HUES48 (cell line): ENCODE results near the gene USF2.

ENCODE experiments used
- H3K27ac ChIP-seq: one replicate; pipeline ENCODE4 v1.7.0; 2013; ENCODE audit warnings: low read depth, low read length, inconsistent platforms
- H3K27me3 ChIP-seq: 2 replicates; pipeline ENCODE4 v1.6.1; 2013; ENCODE audit warnings: mild to moderate bottlenecking, low read length; ENCODE audit not compliant: control insufficient read depth, insufficient read depth
- H3K36me3 ChIP-seq: 2 replicates; pipeline ENCODE4 v1.6.1; 2013; ENCODE audit warnings: low read length; ENCODE audit not compliant: control insufficient read depth, insufficient read depth
- H3K4me1 ChIP-seq: 2 replicates; pipeline ENCODE4 v1.6.1; 2013; ENCODE audit warnings: mild to moderate bottlenecking, low read length; ENCODE audit not compliant: control insufficient read depth, insufficient read depth
- H3K4me3 ChIP-seq: 2 replicates; pipeline ENCODE4 v1.5.1; 2013; ENCODE audit warnings: mild to moderate bottlenecking, low read depth, low read length
- H3K9ac ChIP-seq: 2 replicates; pipeline ENCODE4 v1.6.1; 2013; ENCODE audit warnings: mild to moderate bottlenecking, low read depth, low read length, moderate library complexity
- H3K9me3 ChIP-seq: 2 replicates; pipeline ENCODE4 v1.6.1; 2013; ENCODE audit warnings: low read length; ENCODE audit not compliant: control insufficient read depth, insufficient read depth

USF2 gene

GRCh38 chr19:35308910-35309309 lies 40.1 kb downstream of the USF2 start:
- Histone ChIP-seq H3K27ac (no peak overlapping the region), H3K4me1 (no peaks in the 10 kb centered on the region), H3K9ac (no peak overlapping the region), H3K4me3 (no peak overlapping the region), H3K36me3 (no peaks in the 10 kb centered on the region), H3K9me3 (no peaks in the 10 kb centered on the region), H3K27me3 (no peaks in the 10 kb centered on the region)

GRCh38 chr19:35309481-35310279 lies 40.9 kb downstream of the USF2 start:
- H3K9ac ChIP-seq, result no peak overlapping the region
- H3K36me3 ChIP-seq, result no peaks in the 10 kb centered on the region
- H3K4me1 ChIP-seq, result no peaks in the 10 kb centered on the region

GRCh38 chr19:35310331-35310730 lies 41.6 kb downstream of the USF2 start:
- Histone ChIP-seq H3K9ac (no peak overlapping the region), H3K4me3 (no peak overlapping the region), H3K9me3 (no peaks in the 10 kb centered on the region), H3K36me3 (no peaks in the 10 kb centered on the region), H3K27ac (no peak overlapping the region), H3K4me1 (no peaks in the 10 kb centered on the region), H3K27me3 (no peaks in the 10 kb centered on the region)

More at GRCh38 chr19:35309481-35310279, 40.9 kb downstream of the USF2 start:
- Histone ChIP-seq H3K4me3 (no peak overlapping the region), H3K27ac (no peak overlapping the region), H3K27me3 (no peaks in the 10 kb centered on the region), H3K9me3 (no peaks in the 10 kb centered on the region)

GRCh38 chr19:35310811-35311465 lies 42.2 kb downstream of the USF2 start:
- H3K27me3 ChIP-seq, result no peaks in the 10 kb centered on the region
- no peaks in the 10 kb centered on the region for H3K36me3 ChIP-seq
- no peaks in the 10 kb centered on the region for H3K4me1 ChIP-seq

GRCh38 chr19:35311901-35312665 lies 43.3 kb downstream of the USF2 start:
- H3K4me1 ChIP-seq, result no peaks in the 10 kb centered on the region
- H3K9ac ChIP-seq, result no peak overlapping the region
- H3K4me3 ChIP-seq, result no peak overlapping the region
- no peaks in the 10 kb centered on the region for H3K27me3 ChIP-seq
- H3K36me3 ChIP-seq, result no peaks in the 10 kb centered on the region
- no peaks in the 10 kb centered on the region for H3K9me3 ChIP-seq
- no peak overlapping the region for H3K27ac ChIP-seq

More at GRCh38 chr19:35310811-35311465, 42.2 kb downstream of the USF2 start:
- no peak overlapping the region for H3K27ac ChIP-seq
- no peak overlapping the region for H3K4me3 ChIP-seq
- H3K9me3 ChIP-seq, result no peaks in the 10 kb centered on the region
- H3K9ac ChIP-seq, result no peak overlapping the region

GRCh38 chr19:35313587-35313986 lies 44.8 kb downstream of the USF2 start:
- Histone ChIP-seq H3K4me3 (no peak overlapping the region), H3K36me3 (no peaks in the 10 kb centered on the region), H3K9me3 (no peaks in the 10 kb centered on the region), H3K9ac (no peak overlapping the region), H3K4me1 (no peaks in the 10 kb centered on the region), H3K27me3 (no peaks in the 10 kb centered on the region), H3K27ac (no peak overlapping the region)

- H3K27ac ChIP-seq, result no peak overlapping the region
Measured at GRCh38 chr19:35314031-35314430, 45.3 kb downstream of the USF2 start.

GRCh38 chr19:35314858-35315470 lies 46.2 kb downstream of the USF2 start:
- Histone ChIP-seq H3K9ac (no peak overlapping the region), H3K27ac (no peak overlapping the region), H3K9me3 (no peaks in the 10 kb centered on the region), H3K27me3 (no peaks in the 10 kb centered on the region), H3K4me3 (no peak overlapping the region), H3K4me1 (no peaks in the 10 kb centered on the region), H3K36me3 (no peaks in the 10 kb centered on the region)

More at GRCh38 chr19:35314031-35314430, 45.3 kb downstream of the USF2 start:
- Histone ChIP-seq H3K27me3 (no peaks in the 10 kb centered on the region), H3K4me1 (no peaks in the 10 kb centered on the region), H3K36me3 (no peaks in the 10 kb centered on the region), H3K4me3 (no peak overlapping the region), H3K9ac (no peak overlapping the region), H3K9me3 (no peaks in the 10 kb centered on the region)

GRCh38 chr19:35315883-35316282 lies 47.1 kb downstream of the USF2 start:
- Histone ChIP-seq H3K27me3 (no peaks in the 10 kb centered on the region), H3K27ac (no peak overlapping the region), H3K9me3 (no peaks in the 10 kb centered on the region), H3K4me3 (no peak overlapping the region), H3K36me3 (no peaks in the 10 kb centered on the region), H3K4me1 (no peaks in the 10 kb centered on the region), H3K9ac (no peak overlapping the region)

- no peak overlapping the region for H3K4me3 ChIP-seq
- no peak overlapping the region for H3K9ac ChIP-seq
- no peaks in the 10 kb centered on the region for H3K9me3 ChIP-seq
- H3K4me1 ChIP-seq, result no peaks in the 10 kb centered on the region
- no peak overlapping the region for H3K27ac ChIP-seq
- H3K27me3 ChIP-seq, result no peaks in the 10 kb centered on the region
- no peaks in the 10 kb centered on the region for H3K36me3 ChIP-seq
Measured at GRCh38 chr19:35316560-35316959, 47.8 kb downstream of the USF2 start.
